MG63 (cell line): ENCODE measurements around the gene CAPN5. TPM values are rescaled to one million over a fixed set of nuclear protein-coding genes. Genes with fewer than 3 reads are reported as not detected.
"Not testable (repeated sequence)": the region's sequence is repeated elsewhere in the genome, so short reads cannot be mapped to it uniquely, and the experiment has no call there.

ENCODE experiments used
- DNase-seq: peaks from one replicate; pipeline ENCODE4 v3.0.0-alpha.2; 2020
- H3K27me3 ChIP-seq: fragments of 250-450 bp; sonication (Bioruptor Pico); 2 replicates; pipeline ENCODE4 v1.5.1; 2020; ENCODE audit warnings: mild to moderate bottlenecking, moderate library complexity
- H3K36me3 ChIP-seq: fragments of 250-450 bp; sonication (Bioruptor Pico); 2 replicates; pipeline ENCODE4 v1.5.1; 2020; ENCODE audit warnings: mild to moderate bottlenecking, moderate library complexity
- H3K4me3 ChIP-seq: fragments of 250-450 bp; sonication (Bioruptor Pico); 2 replicates; pipeline ENCODE4 v1.5.1; 2020; ENCODE audit warnings: mild to moderate bottlenecking, moderate library complexity
- H3K9me3 ChIP-seq: fragments of 250-450 bp; sonication (Bioruptor Pico); 2 replicates; pipeline ENCODE4 v1.5.1; 2020; ENCODE audit warnings: mild to moderate bottlenecking, moderate library complexity
- total RNA-seq: library from RNA; depleted of rRNA; stranded (reverse); fragments of >200 nt; shearing (Covaris generic); gene quantifications from 2 replicates; pipeline ENCODE4 v1.2.3, GENCODE V29; 2014; ENCODE audit warnings: low replicate concordance

Gene CAPN5
- total RNA-seq, 1 experiment from 2014 or later: 6.1 TPM

- Histone ChIP-seq H3K4me3 (no peak overlapping the region), H3K9me3 (no peaks in the 10 kb centered on the region), H3K36me3 (no peaks in the 10 kb centered on the region), H3K27me3 (peaks cover 20% of the 10 kb centered on the region)
- no peak for DNase-seq
Measured at GRCh38 chr11:77038825-77039326, 27.9 kb upstream of the CAPN5 start.

- H3K27me3 ChIP-seq: peaks cover 20% of the 10 kb centered on the region
- H3K9me3 ChIP-seq: no peaks in the 10 kb centered on the region
- peak overlapping the region; percentile 26 for H3K4me3 ChIP-seq
- no peaks in the 10 kb centered on the region for H3K36me3 ChIP-seq
- DNase-seq: peak; percentile 57
Measured at GRCh38 chr11:77039491-77040400, 27.0 kb upstream of the CAPN5 start.

GRCh38 chr11:77040401-77040777 is 26.4 kb upstream of the CAPN5 start:
- H3K27me3 ChIP-seq: peaks cover 20% of the 10 kb centered on the region
- no peak for DNase-seq

GRCh38 chr11:77040889-77041288 is 25.9 kb upstream of the CAPN5 start:
- H3K36me3 ChIP-seq: no peaks in the 10 kb centered on the region
- no peak for DNase-seq
- H3K4me3 ChIP-seq: no peak overlapping the region
- H3K27me3 ChIP-seq: peaks cover 20% of the 10 kb centered on the region
- H3K9me3 ChIP-seq: no peaks in the 10 kb centered on the region

More at GRCh38 chr11:77040401-77040777, 26.4 kb upstream of the CAPN5 start:
- Histone ChIP-seq H3K4me3 (no peak overlapping the region), H3K36me3 (no peaks in the 10 kb centered on the region), H3K9me3 (no peaks in the 10 kb centered on the region)

- no peaks in the 10 kb centered on the region for H3K9me3 ChIP-seq
- H3K36me3 ChIP-seq: no peaks in the 10 kb centered on the region
- H3K4me3 ChIP-seq: no peak overlapping the region
- H3K27me3 ChIP-seq: peaks cover 15% of the 10 kb centered on the region
- no peak for DNase-seq
Measured at GRCh38 chr11:77042111-77042726, 24.6 kb upstream of the CAPN5 start.

GRCh38 chr11:77044356-77044755 is 22.4 kb upstream of the CAPN5 start:
- no peak for DNase-seq
- Histone ChIP-seq H3K27me3 (peaks cover 5% of the 10 kb centered on the region), H3K4me3 (no peak overlapping the region), H3K9me3 (no peaks in the 10 kb centered on the region), H3K36me3 (no peaks in the 10 kb centered on the region)

GRCh38 chr11:77044886-77045285 is 21.9 kb upstream of the CAPN5 start:
- H3K4me3 ChIP-seq: no peak overlapping the region
- H3K9me3 ChIP-seq: no peaks in the 10 kb centered on the region
- DNase-seq: no peak
- no peaks in the 10 kb centered on the region for H3K36me3 ChIP-seq
- no peaks in the 10 kb centered on the region; the same call in 1 of the 2 replicates for H3K27me3 ChIP-seq

- Histone ChIP-seq H3K9me3 (no peaks in the 10 kb centered on the region), H3K27me3 (no peaks in the 10 kb centered on the region), H3K4me3 (no peak overlapping the region), H3K36me3 (no peaks in the 10 kb centered on the region)
- DNase-seq: peak; percentile 22
Measured at GRCh38 chr11:77046060-77046501, 20.7 kb upstream of the CAPN5 start.

- Histone ChIP-seq H3K36me3 (no peaks in the 10 kb centered on the region), H3K27me3 (no peaks in the 10 kb centered on the region), H3K4me3 (peak overlapping the region; percentile 34), H3K9me3 (no peaks in the 10 kb centered on the region)
- DNase-seq: peak; percentile 61
Measured at GRCh38 chr11:77047007-77047927, 19.5 kb upstream of the CAPN5 start.

GRCh38 chr11:77047928-77048446 is 18.8 kb upstream of the CAPN5 start:
- H3K4me3 ChIP-seq, DNase-seq, H3K27me3 ChIP-seq, H3K36me3 ChIP-seq, H3K9me3 ChIP-seq: not testable (repeated sequence)

GRCh38 chr11:77049026-77049425 is 17.7 kb upstream of the CAPN5 start:
- no peaks in the 10 kb centered on the region for H3K27me3 ChIP-seq
- no peaks in the 10 kb centered on the region for H3K9me3 ChIP-seq
- DNase-seq: no peak
- H3K4me3 ChIP-seq: no peak overlapping the region
- no peaks in the 10 kb centered on the region for H3K36me3 ChIP-seq

- H3K36me3 ChIP-seq: no peaks in the 10 kb centered on the region
- DNase-seq: no peak
- no peaks in the 10 kb centered on the region for H3K27me3 ChIP-seq
- H3K9me3 ChIP-seq: peaks cover 4% of the 10 kb centered on the region
- H3K4me3 ChIP-seq: no peak overlapping the region
Measured at GRCh38 chr11:77051511-77051910, 15.3 kb upstream of the CAPN5 start.

GRCh38 chr11:77052518-77052917 is 14.3 kb upstream of the CAPN5 start:
- DNase-seq: no peak
- no peaks in the 10 kb centered on the region for H3K36me3 ChIP-seq
- H3K4me3 ChIP-seq: no peak overlapping the region
- peaks cover 5% of the 10 kb centered on the region for H3K9me3 ChIP-seq
- H3K27me3 ChIP-seq: no peaks in the 10 kb centered on the region

GRCh38 chr11:77053217-77054015 is 13.4 kb upstream of the CAPN5 start:
- no peaks in the 10 kb centered on the region for H3K27me3 ChIP-seq
- DNase-seq: no peak
- H3K4me3 ChIP-seq: no peak overlapping the region
- H3K9me3 ChIP-seq: peaks cover 5% of the 10 kb centered on the region
- H3K36me3 ChIP-seq: no peaks in the 10 kb centered on the region

GRCh38 chr11:77054084-77054483 is 12.7 kb upstream of the CAPN5 start:
- Histone ChIP-seq H3K27me3 (no peaks in the 10 kb centered on the region), H3K4me3 (no peak overlapping the region), H3K9me3 (peaks cover 5% of the 10 kb centered on the region), H3K36me3 (no peaks in the 10 kb centered on the region)
- no peak for DNase-seq

- Histone ChIP-seq H3K36me3 (no peaks in the 10 kb centered on the region), H3K9me3 (peaks cover 5% of the 10 kb centered on the region), H3K27me3 (no peaks in the 10 kb centered on the region), H3K4me3 (no peak overlapping the region)
- no peak for DNase-seq
Measured at GRCh38 chr11:77055101-77055561, 11.6 kb upstream of the CAPN5 start.
